CD1c-positive myeloid dendritic cell (primary cell): ENCODE data around the gene PCNT.

ENCODE experiments used
- DNase-seq: peaks from one replicate; pipeline ENCODE4 v3.0.0-alpha.2; 2016; ENCODE audit errors: extremely low spot score

Gene PCNT

DNA sequence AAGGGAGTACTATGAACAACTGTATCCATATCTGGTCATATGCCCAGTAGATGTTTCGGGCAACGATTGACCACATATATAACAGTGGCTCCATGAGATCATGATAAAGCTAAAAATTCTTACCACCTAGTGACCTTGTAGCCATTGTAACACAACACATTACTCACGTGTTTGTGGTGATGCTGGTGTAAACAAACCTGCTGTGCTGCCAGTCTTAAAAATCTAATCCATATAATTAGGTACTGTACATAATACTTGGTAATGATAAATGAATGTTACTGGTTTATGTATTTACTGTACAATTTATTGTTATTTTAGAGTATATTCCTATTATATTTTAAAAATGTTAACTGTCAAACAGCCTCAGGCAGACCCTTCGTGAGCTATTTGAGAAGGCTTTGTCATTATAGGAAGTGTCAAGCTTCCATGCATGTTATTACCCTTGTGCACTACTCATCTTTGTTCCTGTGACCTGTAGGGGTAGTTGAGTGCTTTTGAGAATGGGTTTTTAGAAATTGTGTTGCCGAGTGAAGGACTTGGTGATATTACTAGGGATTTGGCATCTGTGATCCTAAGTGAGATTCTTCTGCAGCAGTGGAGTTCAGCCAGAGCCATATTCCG, 158.4 kb downstream of the PCNT start:
- DNase-seq: no peak

DNA sequence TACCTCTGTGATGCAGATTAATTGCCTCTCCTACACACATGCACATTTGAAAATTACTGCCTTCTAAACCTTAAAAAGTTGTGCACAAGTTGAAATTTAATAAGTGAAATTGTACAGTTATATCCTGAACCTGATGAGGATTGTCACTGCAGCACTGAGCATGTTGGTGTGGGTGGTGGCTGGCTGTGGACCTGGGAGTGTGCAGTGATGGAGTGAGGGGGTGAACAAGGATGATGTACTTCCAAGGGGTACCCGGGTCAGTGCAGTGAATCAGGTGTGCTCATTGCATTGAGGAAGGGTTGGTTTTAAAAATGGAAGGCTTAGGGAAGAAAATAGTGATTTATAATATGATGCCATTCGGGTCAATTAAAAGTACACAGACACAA, 158.9 kb downstream of the PCNT start:
- DNase-seq: no peak

DNA sequence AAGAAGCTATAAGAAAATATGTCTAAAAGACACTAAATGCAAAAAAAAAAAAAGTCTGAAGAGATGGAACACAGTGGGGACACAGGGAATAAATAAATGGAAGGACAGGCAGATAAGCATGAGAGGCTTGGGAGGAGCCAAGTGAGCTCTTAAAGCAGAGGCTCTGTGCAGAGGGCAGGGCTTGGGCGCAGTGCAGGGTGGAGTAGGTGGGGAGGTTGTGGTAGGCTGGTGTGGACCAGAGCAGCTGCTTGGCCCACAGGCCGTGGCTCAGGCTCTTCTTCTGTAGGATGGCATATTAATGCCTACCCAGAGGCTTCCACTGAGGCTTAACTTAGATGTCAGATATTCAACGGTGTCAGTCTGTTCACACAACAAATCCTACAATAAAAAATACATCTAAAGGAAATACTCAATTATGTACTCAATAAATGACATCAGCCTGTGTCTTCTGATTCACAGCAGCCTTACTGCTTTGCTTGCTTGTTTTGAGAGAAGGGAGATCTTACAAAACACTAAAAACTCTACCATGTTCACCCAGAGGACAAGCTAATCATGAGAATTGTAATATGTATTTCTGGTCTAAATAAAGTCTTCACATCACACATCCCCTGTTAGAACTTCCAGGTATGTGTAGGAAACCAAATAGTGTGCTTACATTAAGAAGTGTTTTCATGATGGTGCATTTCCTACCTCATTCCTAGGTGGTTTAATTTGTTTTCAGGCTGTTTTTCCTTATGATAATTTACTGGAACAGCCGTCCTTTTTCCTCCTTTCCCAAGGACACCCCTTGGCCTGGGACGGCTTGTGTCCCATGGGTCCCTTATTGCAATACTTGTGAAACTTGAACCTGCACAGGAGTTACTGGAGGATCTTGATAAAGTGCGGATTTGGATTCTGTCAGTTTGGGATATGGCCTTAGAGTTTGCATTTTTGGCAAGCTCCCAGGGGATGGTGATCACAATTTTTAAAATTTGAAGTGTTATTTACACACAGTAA, 159.6 kb downstream of the PCNT start:
- DNase-seq: no peak

DNA sequence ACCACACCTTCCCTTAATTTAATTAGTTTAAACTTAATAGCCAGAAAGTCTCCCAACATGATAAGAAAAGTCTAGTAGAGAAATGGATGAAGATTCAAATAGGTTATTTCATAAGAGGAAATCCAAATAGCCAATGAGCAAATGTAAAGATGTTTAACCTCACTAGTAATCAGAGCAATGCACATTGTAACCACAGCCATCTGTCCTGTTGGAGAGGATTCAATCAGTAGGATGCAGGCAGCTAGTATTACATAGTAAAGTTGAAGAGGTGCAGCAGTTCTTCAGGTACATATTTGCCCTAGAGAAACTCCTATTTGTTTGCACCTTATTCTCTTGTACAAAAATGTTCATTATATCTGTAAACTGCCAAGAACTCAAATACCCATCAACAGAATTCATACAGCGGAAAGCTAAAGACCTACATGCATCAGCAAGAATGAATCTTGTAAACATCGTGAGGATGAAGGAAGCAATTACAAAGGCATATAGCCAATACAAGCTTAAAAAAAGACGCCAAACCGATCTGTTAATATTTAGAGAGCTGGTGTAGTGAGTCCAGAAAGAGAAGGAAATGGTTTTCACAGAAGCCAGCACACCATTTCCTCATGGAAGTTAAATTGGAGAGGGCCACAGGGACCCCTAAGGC, 162.6 kb downstream of the PCNT start:
- no peak for DNase-seq

DNA sequence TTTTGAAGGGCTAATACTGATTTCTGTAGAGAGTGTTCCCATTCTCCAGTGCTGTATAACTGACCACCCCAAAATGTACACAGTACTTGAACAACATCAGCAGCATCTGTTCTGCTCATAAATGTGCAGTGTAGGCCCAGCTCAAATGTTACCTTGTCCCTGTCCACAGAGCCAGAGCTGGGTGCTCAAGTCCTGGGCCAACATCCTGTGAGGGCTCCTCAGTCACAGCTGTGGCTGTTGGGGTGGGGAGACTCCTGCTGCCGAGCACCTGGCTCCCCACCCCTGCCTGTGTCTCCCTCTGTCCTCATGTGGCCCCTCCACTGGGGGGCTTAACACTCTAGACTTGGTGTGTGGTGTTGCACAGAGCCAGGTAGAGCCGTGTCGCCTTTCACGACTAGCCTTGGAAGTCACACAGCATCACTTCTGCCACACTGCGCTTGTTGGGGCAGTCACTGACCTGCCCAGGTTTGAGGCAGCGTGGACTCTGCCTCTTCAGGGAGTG, 165.3 kb downstream of the PCNT start:
- no peak for DNase-seq

DNA sequence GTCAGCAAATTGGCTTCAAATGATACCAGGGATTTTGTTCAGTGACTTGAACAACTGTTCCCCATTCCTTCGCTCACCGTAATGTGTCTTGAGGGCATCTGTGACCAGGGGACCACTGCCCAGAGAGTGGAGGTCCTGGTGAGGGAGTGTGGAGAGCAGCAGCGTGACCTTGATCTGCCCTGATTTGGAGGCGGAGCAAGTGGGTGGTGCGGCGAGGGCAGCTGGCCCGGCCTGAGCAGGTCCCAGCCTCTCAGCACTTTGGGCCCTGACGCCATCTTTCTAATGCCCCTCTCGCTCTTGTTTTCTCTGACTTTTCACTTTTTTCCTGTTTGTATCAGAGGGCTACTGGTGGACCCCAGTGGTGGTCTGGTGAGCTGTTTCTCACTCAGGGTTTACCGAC, 165.8 kb downstream of the PCNT start:
- DNase-seq: no peak

DNA sequence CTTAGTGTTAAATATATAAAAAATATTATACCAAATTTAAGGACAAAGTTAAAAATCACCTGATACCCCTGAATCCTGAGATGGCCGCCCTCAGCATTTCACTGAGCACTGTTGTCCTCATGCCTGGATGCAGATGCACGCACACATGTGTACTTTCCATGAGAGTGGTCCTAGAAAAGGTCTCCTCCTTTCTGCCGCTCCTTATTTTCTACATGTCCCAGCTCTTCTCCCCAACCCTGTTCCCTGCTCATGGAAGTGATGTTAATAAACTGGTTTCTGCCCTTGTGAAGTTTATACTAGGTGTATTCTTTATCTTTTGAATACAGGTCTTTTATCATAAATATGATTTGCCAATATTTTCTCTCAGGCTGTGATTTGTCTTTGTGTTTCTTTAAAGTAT, 167.6 kb downstream of the PCNT start:
- no peak for DNase-seq

DNA sequence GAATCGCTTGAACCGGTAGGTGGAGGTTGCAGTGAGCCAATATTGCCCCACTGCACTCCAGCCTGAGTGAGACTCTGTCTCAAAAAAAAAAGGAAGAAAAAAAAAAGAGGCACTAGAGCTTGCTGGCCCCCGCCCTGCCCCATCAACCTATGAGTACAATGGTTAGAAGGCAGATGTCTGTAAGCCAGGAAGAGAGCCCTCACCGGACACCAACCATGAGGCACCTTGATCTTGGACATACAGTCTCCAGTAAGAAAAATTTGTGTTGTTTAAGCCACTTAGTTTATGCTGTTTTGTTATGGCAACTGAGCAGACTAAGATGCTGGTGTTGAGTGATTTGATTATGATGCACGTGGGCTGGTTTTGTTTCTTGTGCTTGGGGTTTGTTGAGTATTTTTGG, 168.9 kb downstream of the PCNT start:
- no peak for DNase-seq

DNA sequence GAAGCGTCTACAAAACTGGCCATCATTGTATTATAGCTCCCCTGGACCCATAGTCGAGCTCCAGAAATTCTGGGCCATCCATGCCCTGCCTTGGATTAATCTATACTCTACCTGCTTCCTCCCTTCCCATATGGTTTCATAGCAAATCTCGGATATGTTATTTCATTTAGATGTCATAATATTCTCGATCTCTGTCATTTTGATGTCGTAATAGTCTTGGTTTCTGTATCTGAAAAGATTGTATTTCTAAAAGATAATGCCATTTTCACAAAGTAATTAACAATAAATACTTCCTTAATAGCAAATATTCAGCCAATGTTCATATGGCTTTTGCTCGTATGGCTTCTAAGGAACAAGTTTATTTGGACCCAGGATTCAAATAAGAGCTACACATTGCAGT, 169.9 kb downstream of the PCNT start:
- DNase-seq: no peak
